GM12874 (cell line): ENCODE data around the gene COQ9.

Source experiments
- CTCF ChIP-seq: IDR thresholded peaks from 2 replicates; pipeline ENCODE4 v1.5.1; 2011; ENCODE audit warnings: low read depth, mild to moderate bottlenecking, control low read depth, low read length, moderate library complexity; ENCODE audit not compliant: insufficient read depth

The COQ9 gene

GRCh38 chr16:57479976-57480753 lies 32.9 kb downstream of the COQ9 start:
- TF ChIP-seq CTCF: no peak

- TF ChIP-seq CTCF: no peak
These were observed 33.5 kb downstream of the COQ9 start for GRCh38 chr16:57480754-57481230.

- TF ChIP-seq CTCF: no peak
These were observed 34.1 kb downstream of the COQ9 start for GRCh38 chr16:57481421-57481820.

- no peak for TF ChIP-seq CTCF
These were observed 35.7 kb downstream of the COQ9 start for GRCh38 chr16:57482845-57483545.

GRCh38 chr16:57483725-57484514 lies 36.6 kb downstream of the COQ9 start:
- TF ChIP-seq CTCF: no peak

GRCh38 chr16:57484515-57485005 lies 37.3 kb downstream of the COQ9 start:
- TF ChIP-seq CTCF: no peak
